Stimulated activated naive CD8-positive, alpha-beta T cell treated with anti-CD3 and anti-CD28 coated beads, Interleukin-15, amount 100 ng/mL, for 72 hours (primary cell): ENCODE data around the gene UBE2O.

Source experiments
- ATAC-seq: fragments of 150-1000 bp; cut with Tn5 transposase; 2 replicates; pipeline ENCODE4 v1.10.0; 2021; ENCODE audit warnings: mild to moderate bottlenecking, moderate library complexity
- DNase-seq, 2 donors: peaks; one replicate each; pipeline ENCODE4 v3.0.0; 2021 to 2022
- H3K27ac Mint-ChIP-seq, 2 donors: one replicate each; pipeline ENCODE4 v1.8.0; 2022; ENCODE audit warnings: mild to moderate bottlenecking in 2 of 2, mixed read lengths in 2 of 2, moderate library complexity in 2 of 2
- H3K27me3 Mint-ChIP-seq: one replicate; pipeline ENCODE4 v1.8.0; 2022; ENCODE audit warnings: mixed read lengths
- H3K4me1 Mint-ChIP-seq: one replicate; pipeline ENCODE4 v1.8.0; 2022; ENCODE audit warnings: mild to moderate bottlenecking, mixed read lengths
- H3K4me3 Mint-ChIP-seq, 2 donors: one replicate each; pipeline ENCODE4 v1.8.0; 2022; ENCODE audit warnings: mild to moderate bottlenecking in 2 of 2, mixed read lengths in 2 of 2, moderate library complexity in 1 of 2
- H3K9me3 Mint-ChIP-seq, 2 donors: one replicate each; pipeline ENCODE4 v1.8.0; 2022; ENCODE audit warnings: mixed read lengths in 2 of 2

Gene UBE2O

DNA sequence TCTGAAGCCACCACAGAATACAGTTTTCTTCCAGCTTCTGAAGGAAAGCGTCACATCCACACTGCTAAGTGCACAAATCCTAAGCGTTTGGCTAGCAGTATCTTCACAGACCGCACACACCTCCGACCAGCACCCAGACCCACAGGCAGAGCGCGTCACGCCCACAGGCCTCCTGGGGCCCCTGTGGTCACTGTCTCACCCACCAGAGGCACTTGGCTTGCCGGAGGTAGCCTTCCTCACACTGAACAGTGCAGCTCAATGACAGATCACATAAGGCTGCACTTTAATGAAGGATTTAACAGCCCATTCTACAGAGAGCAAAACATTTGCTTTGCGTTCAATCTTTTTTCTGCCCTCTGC is 47.4 kb downstream of the UBE2O start:
- ATAC-seq (no peak), DNase-seq (no peak)
- no peaks in the 10 kb centered on the region for H3K9me3 Mint-ChIP-seq
- no peak overlapping the region for H3K27ac Mint-ChIP-seq
- H3K27me3 Mint-ChIP-seq: no peaks in the 10 kb centered on the region
- H3K4me1 Mint-ChIP-seq: peaks cover 13% of the 10 kb centered on the region
- no peak overlapping the region for H3K4me3 Mint-ChIP-seq

- DNase-seq: no peak
- no peak for ATAC-seq
- no peaks in the 10 kb centered on the region for H3K9me3 Mint-ChIP-seq
- peaks cover 13% of the 10 kb centered on the region for H3K4me1 Mint-ChIP-seq
- peak overlapping the region in 1 of 2 donors; percentile 32 for H3K27ac Mint-ChIP-seq
- no peak overlapping the region for H3K4me3 Mint-ChIP-seq
- no peaks in the 10 kb centered on the region for H3K27me3 Mint-ChIP-seq
Measured at GRCh38 chr17:76404976-76405563, 47.9 kb downstream of the UBE2O start.

GRCh38 chr17:76404256-76404655 is 48.7 kb downstream of the UBE2O start:
- peak overlapping the region in 1 of 2 donors; percentile 18 for H3K27ac Mint-ChIP-seq
- H3K4me3 Mint-ChIP-seq: no peak overlapping the region
- no peaks in the 10 kb centered on the region for H3K27me3 Mint-ChIP-seq
- H3K9me3 Mint-ChIP-seq: no peaks in the 10 kb centered on the region
- peaks cover 13% of the 10 kb centered on the region for H3K4me1 Mint-ChIP-seq
- DNase-seq (no peak), ATAC-seq (no peak)

GRCh38 chr17:76402711-76403110 is 50.2 kb downstream of the UBE2O start:
- H3K4me1 Mint-ChIP-seq: no peaks in the 10 kb centered on the region
- ATAC-seq: no peak
- H3K4me3 Mint-ChIP-seq: no peak overlapping the region
- H3K27me3 Mint-ChIP-seq: no peaks in the 10 kb centered on the region
- H3K27ac Mint-ChIP-seq: peak overlapping the region in 1 of 2 donors; percentile 60
- no peak for DNase-seq
- H3K9me3 Mint-ChIP-seq: no peaks in the 10 kb centered on the region

- no peaks in the 10 kb centered on the region for H3K9me3 Mint-ChIP-seq
- H3K27me3 Mint-ChIP-seq: no peaks in the 10 kb centered on the region
- peak overlapping the region in 1 of 2 donors; percentile 33 for H3K27ac Mint-ChIP-seq
- H3K4me1 Mint-ChIP-seq: no peaks in the 10 kb centered on the region
- no peak overlapping the region for H3K4me3 Mint-ChIP-seq
- ATAC-seq (no peak), DNase-seq (no peak)
Measured at GRCh38 chr17:76399175-76400172, 53.5 kb downstream of the UBE2O start.

DNA sequence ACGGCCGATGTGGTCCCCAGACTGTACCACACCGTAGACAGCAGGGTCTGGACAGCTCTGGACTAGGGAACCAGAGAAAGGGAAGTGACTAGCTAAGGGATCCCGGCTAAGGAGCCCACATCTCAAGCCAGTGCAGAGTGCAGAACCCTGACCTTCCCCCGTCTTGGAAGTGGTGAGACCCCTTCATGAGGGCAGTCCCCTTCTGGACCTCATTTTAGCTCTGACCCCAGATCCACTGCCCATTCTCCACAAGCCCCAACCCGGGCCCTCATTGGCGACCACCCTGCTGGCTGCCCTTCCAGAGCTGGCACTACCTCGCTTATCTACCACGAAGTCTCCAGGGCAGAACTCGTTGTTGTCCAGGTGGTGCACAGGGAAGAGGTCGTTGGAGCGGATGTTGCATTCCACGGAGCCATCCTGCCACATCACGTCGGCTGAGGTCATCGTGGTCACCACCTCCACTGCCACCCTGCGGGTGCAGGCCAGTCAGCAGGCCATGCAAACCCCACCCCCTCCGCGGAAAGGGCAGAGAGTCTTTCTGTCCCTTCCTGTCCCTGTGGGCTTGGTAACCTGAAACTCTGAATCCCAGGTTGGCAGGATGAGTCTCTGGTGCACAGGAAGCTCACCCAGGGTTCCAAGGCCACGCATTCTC is 54.3 kb downstream of the UBE2O start:
- DNase-seq (no peak), ATAC-seq (peak; percentile 32)
- Mint-ChIP-seq H3K9me3 (no peaks in the 10 kb centered on the region), H3K4me3 (no peak overlapping the region), H3K27ac (no peak overlapping the region), H3K27me3 (no peaks in the 10 kb centered on the region), H3K4me1 (no peaks in the 10 kb centered on the region)

DNA sequence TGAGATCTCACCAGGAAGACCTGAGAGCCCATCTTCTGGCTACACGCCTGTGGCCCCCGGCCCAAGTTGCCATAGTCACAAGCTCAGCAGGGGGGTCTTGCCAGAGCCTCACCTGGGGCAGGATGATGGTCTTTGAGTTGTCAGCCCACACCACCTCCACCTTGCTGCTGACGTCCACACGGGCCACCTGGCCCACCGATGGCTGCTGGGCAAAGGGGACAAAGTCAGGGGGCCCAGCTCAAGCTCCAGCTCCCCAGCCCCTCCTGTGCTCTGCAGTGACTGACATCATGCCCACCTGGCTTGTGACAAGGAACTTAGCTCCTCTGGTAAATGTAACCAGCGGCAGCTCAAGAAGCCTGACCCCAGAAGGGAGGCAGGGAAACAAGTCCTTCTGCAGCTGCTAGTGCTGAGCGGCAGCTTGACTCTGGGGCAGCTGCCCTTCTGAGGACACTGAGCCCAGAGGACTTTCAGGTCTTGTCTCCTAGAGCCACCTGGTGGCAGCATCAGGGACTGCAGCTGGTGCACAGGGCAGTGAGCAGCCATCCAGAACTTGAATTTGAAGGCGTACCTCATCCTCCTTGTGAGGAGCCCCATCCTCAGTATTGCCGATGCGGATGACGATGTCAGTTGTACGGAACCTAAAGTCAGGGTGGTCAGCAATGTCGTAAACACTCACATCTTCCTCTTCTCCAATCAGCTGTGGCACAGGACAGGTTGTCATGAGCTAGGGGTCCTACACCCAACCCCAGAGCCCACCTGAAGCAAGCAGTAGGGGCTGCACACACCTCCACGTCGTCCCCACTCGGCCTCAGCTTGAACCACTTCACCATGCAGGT is 55.0 kb downstream of the UBE2O start:
- no peaks in the 10 kb centered on the region for H3K9me3 Mint-ChIP-seq
- H3K4me3 Mint-ChIP-seq: no peak overlapping the region
- H3K27ac Mint-ChIP-seq: no peak overlapping the region
- DNase-seq: peak; percentile 81 to 83
- peak; percentile 89 for ATAC-seq
- H3K27me3 Mint-ChIP-seq: no peaks in the 10 kb centered on the region
- no peaks in the 10 kb centered on the region for H3K4me1 Mint-ChIP-seq

DNA sequence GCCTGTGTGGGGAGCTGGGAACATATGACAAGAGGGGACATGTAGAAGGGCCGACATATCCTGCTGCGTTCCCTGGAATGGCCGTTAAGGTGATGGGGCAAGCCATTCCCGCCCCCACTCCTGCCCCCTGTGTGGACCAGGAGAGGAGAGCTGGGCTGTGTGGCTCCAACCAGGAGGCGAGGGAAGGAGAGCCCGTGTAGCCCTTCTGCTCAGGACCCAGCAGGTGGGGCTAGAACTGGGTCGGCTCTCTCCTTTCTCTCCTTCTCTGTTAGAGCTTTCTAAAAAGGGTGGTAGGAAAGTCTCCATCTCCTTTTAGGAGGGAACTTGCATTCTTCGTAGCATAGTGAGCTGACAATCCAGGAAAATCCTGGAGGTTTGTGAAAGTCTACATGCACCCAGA is 55.8 kb downstream of the UBE2O start:
- H3K4me1 Mint-ChIP-seq: no peaks in the 10 kb centered on the region
- ATAC-seq (no peak), DNase-seq (no peak)
- H3K9me3 Mint-ChIP-seq: no peaks in the 10 kb centered on the region
- no peak overlapping the region for H3K4me3 Mint-ChIP-seq
- no peak overlapping the region for H3K27ac Mint-ChIP-seq
- no peaks in the 10 kb centered on the region for H3K27me3 Mint-ChIP-seq

DNA sequence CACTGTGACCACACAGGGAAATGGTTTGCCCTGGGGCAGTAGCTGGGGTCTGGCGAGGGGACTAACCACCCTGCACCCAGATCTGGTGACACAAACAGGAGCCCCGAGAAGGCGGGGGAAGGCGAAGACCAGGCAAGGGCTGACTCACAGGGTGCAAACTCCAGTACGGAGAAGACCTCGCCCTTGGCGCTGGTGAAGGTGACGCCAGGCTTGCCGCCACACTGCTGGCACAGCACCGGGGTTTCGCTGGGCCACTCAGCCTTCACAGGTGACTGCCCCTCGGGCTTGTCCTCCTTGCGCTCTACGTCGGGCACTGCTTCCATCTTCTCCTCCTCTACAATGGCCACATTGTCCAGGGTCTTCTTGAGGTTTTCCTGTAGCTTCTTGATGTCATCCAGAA is 57.0 kb downstream of the UBE2O start:
- no peaks in the 10 kb centered on the region for H3K4me1 Mint-ChIP-seq
- no peaks in the 10 kb centered on the region for H3K27me3 Mint-ChIP-seq
- no peak for ATAC-seq
- H3K9me3 Mint-ChIP-seq: no peaks in the 10 kb centered on the region
- H3K4me3 Mint-ChIP-seq: no peak overlapping the region
- DNase-seq: no peak
- H3K27ac Mint-ChIP-seq: peak overlapping the region in 1 of 2 donors; percentile 85

DNA sequence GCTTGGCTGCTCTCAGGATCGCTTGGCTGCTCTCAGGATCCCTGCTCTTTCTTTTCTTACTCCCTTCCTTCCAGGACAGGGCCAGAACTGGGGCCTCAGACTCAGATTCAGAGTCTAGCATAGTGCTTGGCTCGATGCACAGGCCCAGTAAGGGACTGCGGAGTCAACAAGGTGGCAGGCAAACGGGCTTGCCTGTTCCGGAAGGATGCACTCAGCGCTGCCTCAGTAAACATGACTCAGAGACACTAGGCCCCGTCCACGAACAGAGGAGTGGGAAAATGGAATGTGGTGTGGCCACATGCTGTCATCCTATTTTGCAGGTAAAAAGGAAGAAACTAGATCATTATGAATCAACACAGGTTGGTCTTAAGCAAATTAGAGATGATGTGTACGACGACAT is 58.8 kb downstream of the UBE2O start:
- H3K4me1 Mint-ChIP-seq: no peaks in the 10 kb centered on the region
- no peaks in the 10 kb centered on the region for H3K9me3 Mint-ChIP-seq
- ATAC-seq (no peak), DNase-seq (no peak)
- H3K27me3 Mint-ChIP-seq: no peaks in the 10 kb centered on the region
- H3K4me3 Mint-ChIP-seq: no peak overlapping the region
- no peak overlapping the region for H3K27ac Mint-ChIP-seq

DNA sequence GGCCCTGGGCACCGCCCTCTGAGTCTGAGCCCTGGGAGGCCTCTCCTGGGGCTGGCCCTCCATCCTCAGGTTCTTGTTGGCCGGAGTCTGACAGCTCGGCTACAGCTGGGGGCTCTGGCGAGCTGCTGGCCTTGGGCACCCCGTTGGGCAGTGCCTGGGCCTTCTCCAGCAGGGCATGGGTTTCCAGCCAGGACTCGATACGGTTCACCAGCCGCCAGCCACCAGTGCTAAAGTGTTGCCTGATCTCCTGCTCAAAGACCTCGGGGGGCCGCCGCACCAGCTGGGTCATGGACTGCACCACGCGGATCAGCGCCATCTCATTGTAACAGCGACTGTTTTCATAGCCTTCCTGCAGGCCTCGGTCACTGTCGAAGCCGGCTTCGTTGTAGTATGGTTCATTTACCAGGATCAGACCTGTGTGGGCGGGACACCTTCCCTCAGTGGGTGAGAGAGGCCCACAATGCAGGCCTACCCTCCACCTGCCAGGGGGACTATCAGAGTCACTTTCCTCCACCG is 61.7 kb downstream of the UBE2O start:
- H3K9me3 Mint-ChIP-seq: no peaks in the 10 kb centered on the region
- no peak overlapping the region for H3K27ac Mint-ChIP-seq
- no peak for ATAC-seq
- no peak overlapping the region for H3K4me3 Mint-ChIP-seq
- no peaks in the 10 kb centered on the region for H3K27me3 Mint-ChIP-seq
- H3K4me1 Mint-ChIP-seq: peaks cover 16% of the 10 kb centered on the region
- DNase-seq: no peak

DNA sequence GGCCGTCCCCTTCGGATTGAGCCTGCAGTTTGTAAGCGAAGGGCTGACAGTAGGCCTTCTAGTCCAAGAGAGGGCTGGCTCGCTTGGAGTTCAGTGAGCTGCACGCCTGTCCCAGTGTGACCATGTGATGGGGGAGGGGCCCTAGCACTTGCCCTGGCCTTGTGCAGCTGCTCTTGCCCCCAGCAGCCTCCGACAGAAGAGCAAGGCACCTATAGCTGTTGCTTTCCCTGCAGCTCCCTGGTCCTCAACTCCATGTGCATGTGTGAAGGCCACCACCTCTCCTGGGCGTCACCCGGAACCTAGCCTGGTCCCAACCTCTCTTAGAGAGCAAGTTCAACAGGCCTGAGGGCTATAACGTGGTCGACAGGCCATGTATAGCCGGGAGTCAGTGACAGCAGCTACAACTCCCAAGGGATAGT is 62.9 kb downstream of the UBE2O start:
- Mint-ChIP-seq H3K4me3 (no peak overlapping the region), H3K9me3 (no peaks in the 10 kb centered on the region), H3K27me3 (no peaks in the 10 kb centered on the region), H3K4me1 (peaks cover 28% of the 10 kb centered on the region), H3K27ac (no peak overlapping the region)
- DNase-seq (no peak), ATAC-seq (no peak)

GRCh38 chr17:76388966-76389888 is 63.7 kb downstream of the UBE2O start:
- no peak overlapping the region for H3K27ac Mint-ChIP-seq
- peaks cover 29% of the 10 kb centered on the region for H3K4me1 Mint-ChIP-seq
- no peaks in the 10 kb centered on the region for H3K9me3 Mint-ChIP-seq
- H3K27me3 Mint-ChIP-seq: no peaks in the 10 kb centered on the region
- no peak overlapping the region for H3K4me3 Mint-ChIP-seq
- ATAC-seq (no peak), DNase-seq (no peak)

GRCh38 chr17:76386966-76387765 is 65.8 kb downstream of the UBE2O start:
- Mint-ChIP-seq H3K27me3 (peaks cover 4% of the 10 kb centered on the region), H3K9me3 (no peaks in the 10 kb centered on the region), H3K4me1 (peaks cover 41% of the 10 kb centered on the region), H3K4me3 (peak overlapping the region in 1 of 2 donors; percentile 80), H3K27ac (no peak overlapping the region)
- ATAC-seq (no peak), DNase-seq (no peak)
